ENCODE results near the gene ADAR.

ADAR gene

GRCh38 chr1:154553056-154554030 is 54.6 kb downstream of the ADAR start:
- DNase-seq, result no peak

GRCh38 chr1:154552036-154552435 is 56.0 kb downstream of the ADAR start:
- no peak for DNase-seq

GRCh38 chr1:154551474-154551873 is 56.5 kb downstream of the ADAR start:
- DNase-seq, result no peak

- no peak for DNase-seq
Observed at GRCh38 chr1:154550657-154551056, 57.3 kb downstream of the ADAR start.

GRCh38 chr1:154550070-154550469 is 57.9 kb downstream of the ADAR start:
- DNase-seq, result no peak

- no peak for DNase-seq
Observed at GRCh38 chr1:154549202-154549770, 58.7 kb downstream of the ADAR start.

GRCh38 chr1:154548028-154548427 is 60.0 kb downstream of the ADAR start:
- no peak for DNase-seq

- DNase-seq, result no peak
Observed at GRCh38 chr1:154547105-154547732, 60.8 kb downstream of the ADAR start.

- no peak for DNase-seq
Observed at GRCh38 chr1:154546264-154547063, 61.5 kb downstream of the ADAR start.

GRCh38 chr1:154541231-154541630 is 66.8 kb downstream of the ADAR start:
- no peak for DNase-seq

GRCh38 chr1:154539486-154540483 is 68.2 kb downstream of the ADAR start:
- no peak for DNase-seq

GRCh38 chr1:154536570-154536969 is 71.4 kb downstream of the ADAR start:
- DNase-seq, result no peak

GRCh38 chr1:154533952-154534844 is 73.8 kb downstream of the ADAR start:
- DNase-seq, result no peak
